Choroid plexus epithelial cell (primary cell): ENCODE measurements around the gene ARSA.

Experiments
- DNase-seq: peaks from one replicate; pipeline ENCODE4 v3.0.0-alpha.2; 2010; ENCODE audit warnings: low read depth
- H3K4me3 ChIP-seq: 2 replicates; pipeline ENCODE4 v1.5.1; 2011; ENCODE audit warnings: low read depth, mild to moderate bottlenecking, control low read depth, low read length, moderate library complexity
- TF ChIP-seq, protein P1 (sequence below): conservative IDR thresholded peaks from 2 replicates; pipeline ENCODE4 v1.5.1; 2011; ENCODE audit warnings: low read depth, mild to moderate bottlenecking, control low read depth, inconsistent platforms, low read length, moderate library complexity

Gene ARSA

DNA sequence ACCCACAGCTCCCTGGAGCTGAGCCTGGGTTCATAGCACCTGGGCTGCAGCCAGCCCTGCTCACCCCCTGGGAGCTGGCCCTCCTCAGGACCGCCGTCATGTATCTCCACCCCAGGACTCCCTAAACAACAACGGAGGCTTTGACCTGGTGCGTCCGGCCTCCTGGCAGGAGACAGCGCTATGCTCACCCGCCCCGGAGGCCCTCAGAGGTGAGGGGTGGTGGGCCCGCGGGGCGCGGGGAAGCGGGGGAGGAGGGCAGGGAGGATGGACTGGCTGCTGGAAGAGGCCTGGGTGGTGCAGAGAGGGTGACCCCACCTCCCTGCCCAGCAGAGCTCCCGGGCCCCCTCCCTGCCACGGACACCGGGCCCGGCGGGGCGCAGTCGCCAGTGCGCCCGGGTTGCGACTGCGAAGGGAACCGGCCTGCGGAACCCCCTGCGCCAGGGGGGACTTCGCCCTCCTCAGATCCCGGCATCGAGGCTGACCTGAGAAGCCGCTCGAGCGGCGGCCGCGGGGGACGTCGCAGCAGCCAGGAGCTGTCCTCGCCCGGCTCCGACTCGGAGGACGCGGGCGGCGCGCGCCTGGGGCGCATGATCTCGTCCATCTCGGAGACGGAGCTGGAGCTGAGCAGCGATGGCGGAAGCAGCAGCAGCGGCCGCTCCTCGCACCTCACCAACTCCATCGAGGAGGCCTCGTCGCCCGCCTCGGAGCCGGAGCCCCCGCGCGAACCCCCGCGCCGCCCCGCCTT, 24.3 kb downstream of the ARSA start:
- DNase-seq: no peak

GRCh38 chr22:50602338-50602700, 25.6 kb downstream of the ARSA start:
- no peak for DNase-seq
- TF ChIP-seq, protein P1, sequence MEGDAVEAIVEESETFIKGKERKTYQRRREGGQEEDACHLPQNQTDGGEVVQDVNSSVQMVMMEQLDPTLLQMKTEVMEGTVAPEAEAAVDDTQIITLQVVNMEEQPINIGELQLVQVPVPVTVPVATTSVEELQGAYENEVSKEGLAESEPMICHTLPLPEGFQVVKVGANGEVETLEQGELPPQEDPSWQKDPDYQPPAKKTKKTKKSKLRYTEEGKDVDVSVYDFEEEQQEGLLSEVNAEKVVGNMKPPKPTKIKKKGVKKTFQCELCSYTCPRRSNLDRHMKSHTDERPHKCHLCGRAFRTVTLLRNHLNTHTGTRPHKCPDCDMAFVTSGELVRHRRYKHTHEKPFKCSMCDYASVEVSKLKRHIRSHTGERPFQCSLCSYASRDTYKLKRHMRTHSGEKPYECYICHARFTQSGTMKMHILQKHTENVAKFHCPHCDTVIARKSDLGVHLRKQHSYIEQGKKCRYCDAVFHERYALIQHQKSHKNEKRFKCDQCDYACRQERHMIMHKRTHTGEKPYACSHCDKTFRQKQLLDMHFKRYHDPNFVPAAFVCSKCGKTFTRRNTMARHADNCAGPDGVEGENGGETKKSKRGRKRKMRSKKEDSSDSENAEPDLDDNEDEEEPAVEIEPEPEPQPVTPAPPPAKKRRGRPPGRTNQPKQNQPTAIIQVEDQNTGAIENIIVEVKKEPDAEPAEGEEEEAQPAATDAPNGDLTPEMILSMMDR: no peak
- H3K4me3 ChIP-seq: no peak overlapping the region

More for the DNA sequence above, 24.3 kb downstream of the ARSA start:
- no peak overlapping the region for H3K4me3 ChIP-seq
- TF ChIP-seq, protein P1: no peak

DNA sequence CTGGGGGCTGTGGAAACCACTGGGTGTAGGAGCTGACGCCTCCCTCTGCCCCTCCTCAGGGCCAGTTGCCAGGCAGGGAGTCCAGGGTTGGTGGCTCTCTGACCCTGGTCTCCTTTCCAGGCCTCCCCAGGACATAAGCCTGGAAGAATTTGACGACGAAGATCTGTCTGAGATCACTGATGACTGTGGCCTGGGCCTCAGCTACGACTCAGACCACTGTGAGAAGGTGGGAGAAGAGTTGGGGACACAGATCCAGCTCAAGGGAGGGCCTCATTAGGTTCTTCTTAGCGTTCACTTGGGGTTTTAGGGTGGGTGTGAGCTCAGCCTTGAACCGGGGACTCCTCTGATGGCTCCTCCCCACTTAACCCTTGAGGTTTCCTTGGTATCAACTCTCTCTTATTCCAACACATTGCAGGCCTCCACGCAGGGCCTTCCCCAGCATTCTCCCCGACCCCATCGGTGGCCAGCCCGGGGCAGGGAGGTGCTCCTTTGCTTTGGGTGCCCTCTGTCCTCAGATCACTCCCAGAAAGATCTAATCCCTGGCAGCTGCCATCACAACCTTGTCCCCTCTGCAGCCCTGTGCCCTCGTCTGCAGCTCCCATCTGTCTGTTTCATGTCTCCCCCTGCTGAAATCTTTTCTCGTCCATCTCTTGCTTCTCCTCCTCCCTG, 26.1 kb downstream of the ARSA start:
- DNase-seq: no peak

GRCh38 chr22:50600967-50601668, 26.8 kb downstream of the ARSA start:
- no peak for DNase-seq
- TF ChIP-seq, protein P1: no peak
- H3K4me3 ChIP-seq: no peak overlapping the region

More for the DNA sequence above, 26.1 kb downstream of the ARSA start:
- TF ChIP-seq, protein P1: no peak
- no peak overlapping the region for H3K4me3 ChIP-seq

DNA sequence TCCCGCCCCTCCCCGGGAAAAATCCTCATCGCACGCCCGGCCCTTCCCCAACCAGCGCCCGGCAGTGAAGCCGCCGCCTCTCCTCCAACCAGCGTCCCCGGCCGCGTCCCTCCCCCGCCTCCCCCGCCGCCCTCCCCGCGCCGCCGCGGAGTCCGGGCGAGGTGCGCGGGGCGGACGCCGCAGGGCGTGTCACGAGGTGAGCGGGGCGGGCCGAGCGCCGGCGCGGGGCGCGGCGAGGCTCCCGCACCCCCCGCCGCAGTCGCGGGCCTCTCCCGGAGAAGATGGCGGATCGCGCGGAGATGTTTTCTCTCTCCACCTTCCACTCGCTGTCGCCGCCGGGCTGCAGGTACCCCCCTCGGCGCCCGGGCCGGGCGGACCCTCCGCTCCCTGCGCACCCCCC, 27.4 kb downstream of the ARSA start, which contains the start of gene MAPK8IP2:
TSS of gene MAPK8IP2 (plus strand) at position 256 of the 400 bp plus-strand sequence. CDS start at position 282, 26 bp downstream.
- DNase-seq: no peak
- peak within 1 kb of the TSS; percentile 30 for H3K4me3 ChIP-seq
- TF ChIP-seq, protein P1: no peak

DNA sequence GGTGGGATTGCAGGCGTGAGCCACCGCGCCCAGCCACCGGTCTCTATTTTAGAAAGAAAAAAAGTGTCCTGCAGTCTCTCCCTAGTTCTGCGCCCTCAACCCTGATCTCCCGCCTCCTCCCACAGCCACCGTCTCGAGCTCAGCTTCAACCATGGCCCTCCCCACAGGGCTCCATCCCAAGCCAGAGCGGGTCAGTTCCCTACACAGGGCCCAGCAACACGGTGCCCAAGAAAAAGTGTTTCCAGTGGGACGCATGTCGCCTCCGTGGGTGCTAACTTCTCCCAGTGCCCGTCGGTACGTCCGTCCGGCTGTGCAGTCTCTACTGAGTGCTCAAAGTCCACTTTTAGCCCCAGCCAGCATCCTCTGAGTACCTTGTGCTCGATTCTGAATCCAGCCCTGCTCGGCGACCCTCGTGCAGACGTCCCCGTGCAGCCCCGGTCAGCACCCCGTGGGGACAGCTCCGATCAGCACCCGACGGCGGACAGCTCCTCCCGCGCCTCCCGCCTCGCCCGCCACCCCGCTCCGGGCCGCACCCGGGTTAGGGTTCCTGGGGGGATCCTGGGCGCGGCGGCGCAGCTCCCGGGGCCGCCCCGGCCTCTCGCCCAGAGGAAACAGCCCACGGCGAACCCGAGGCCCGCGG, 28.0 kb downstream of the ARSA start:
- TF ChIP-seq, protein P1: no peak
- DNase-seq: peak; percentile 38
- peak overlapping the region; percentile 18 for H3K4me3 ChIP-seq
